IMR-90 (cell line): ENCODE data around the gene CBX6. TPM values are rescaled to one million over a fixed set of nuclear protein-coding genes. Genes with fewer than 3 reads are reported as not detected.

Experiments used
- ATAC-seq: fragments of 200-7000 bp; cut with Tn5 transposase; 2 replicates; pipeline ENCODE4 v1.9.1; 2020; ENCODE audit warnings: low read depth, mild to moderate bottlenecking, moderate library complexity
- BruUV-seq: library from RNA; stranded (reverse); fragments of 400-500 nt; replicated peaks from 2 replicates; lab custom pipeline; 2021; lab: Mats Ljungman, UMichigan
- CTCF ChIA-PET: fragments of 300-600 bp; formaldehyde crosslinking; extraction: SDS; loops from one replicate; lab custom pipeline; 2021; ENCODE audit warnings: antibody characterized with exemption; lab: Yijun Ruan, JAX
- POLR2A ChIA-PET: fragments of 300-600 bp; sonication (Branson Sonifier 250); formaldehyde crosslinking; loops from one replicate; lab custom pipeline; 2022; ENCODE audit warnings: antibody characterized with exemption; ENCODE audit not compliant: unreplicated experiment; lab: Charles Lee
- DNase-seq: peaks from one replicate; pipeline ENCODE4 v3.0.0; 2013
- H2AFZ ChIP-seq: replicated peaks from 2 replicates; pipeline ENCODE3; 2013; ENCODE audit warnings: low read length, mild to moderate bottlenecking; ENCODE audit not compliant: poor library complexity
- H2AK5ac ChIP-seq: 2 replicates; pipeline ENCODE4 v1.6.1; 2013; ENCODE audit warnings: low read depth, low read length, inconsistent platforms
- H2AK9ac ChIP-seq: replicated peaks from 2 replicates; pipeline ENCODE3; 2013; ENCODE audit warnings: mild to moderate bottlenecking, low read depth, low read length, moderate library complexity; ENCODE audit not compliant: poor library complexity
- H2BK120ac ChIP-seq: 2 replicates; pipeline ENCODE4 v1.6.1; 2013; ENCODE audit warnings: low read depth, low read length, inconsistent platforms
- H2BK15ac ChIP-seq: 3 replicates; pipeline ENCODE4 v1.6.1; 2013; ENCODE audit warnings: low read depth, low read length, inconsistent platforms
- H2BK20ac ChIP-seq: 2 replicates; pipeline ENCODE4 v1.6.1; 2013; ENCODE audit warnings: low read depth, mild to moderate bottlenecking, inconsistent platforms, low read length, moderate library complexity
- H2BK5ac ChIP-seq: 2 replicates; pipeline ENCODE4 v1.6.1; 2013; ENCODE audit warnings: mild to moderate bottlenecking, low read depth, low read length, inconsistent platforms; ENCODE audit not compliant: poor library complexity, severe bottlenecking
- H3K14ac ChIP-seq: replicated peaks from 2 replicates; pipeline ENCODE4 v1.6.1; 2013; ENCODE audit warnings: low read depth, low read length, inconsistent platforms
- H3K18ac ChIP-seq: 2 replicates; pipeline ENCODE4 v1.6.1; 2013; ENCODE audit warnings: low read depth, low read length, control low read depth
- H3K23ac ChIP-seq: 2 replicates; pipeline ENCODE4 v1.6.1; 2013; ENCODE audit warnings: low read depth, low read length, inconsistent platforms
- H3K27ac ChIP-seq: 2 replicates; pipeline ENCODE4 v1.5.1; 2013; ENCODE audit warnings: mild to moderate bottlenecking, control low read depth, low read length; ENCODE audit not compliant: insufficient read depth
- H3K27me3 ChIP-seq: 2 replicates; pipeline ENCODE4 v1.6.1; 2013; ENCODE audit warnings: low read length; ENCODE audit not compliant: control insufficient read depth, insufficient read depth
- H3K36me3 ChIP-seq: 2 replicates; pipeline ENCODE4 v1.6.1; 2013; ENCODE audit warnings: low read length, mixed read lengths; ENCODE audit not compliant: control insufficient read depth, insufficient read depth
- H3K4ac ChIP-seq: 2 replicates; pipeline ENCODE4 v1.6.1; 2013; ENCODE audit warnings: low read depth, low read length, inconsistent platforms
- H3K4me1 ChIP-seq: 2 replicates; pipeline ENCODE4 v1.6.1; 2013; ENCODE audit warnings: low read length, mixed read lengths; ENCODE audit not compliant: control insufficient read depth, insufficient read depth
- H3K4me2 ChIP-seq: 2 replicates; pipeline ENCODE4 v1.6.1; 2013; ENCODE audit warnings: low read depth, mild to moderate bottlenecking, control low read depth, low read length, moderate library complexity
- H3K4me3 ChIP-seq: 2 replicates; pipeline ENCODE4 v1.5.1; 2013; ENCODE audit warnings: low read depth, mild to moderate bottlenecking, control low read depth, low read length, moderate library complexity; ENCODE audit not compliant: insufficient read depth
- H3K56ac ChIP-seq: 2 replicates; pipeline ENCODE4 v1.6.1; 2013; ENCODE audit warnings: low read length, inconsistent platforms; ENCODE audit not compliant: insufficient read depth; ENCODE audit errors: extremely low read depth
- H3K79me1 ChIP-seq, 2 experiments: 2 replicates each; pipeline ENCODE4 v1.6.1; 2013; ENCODE audit warnings: low read length in 2 of 2, inconsistent platforms in 1 of 2, low read depth in 1 of 2
- H3K9ac ChIP-seq: 2 replicates; pipeline ENCODE4 v1.6.1; 2013; ENCODE audit warnings: low read depth, low read length, control low read depth
- H3K9me1 ChIP-seq: 2 replicates; pipeline ENCODE4 v1.6.1; 2013; ENCODE audit warnings: low read length, inconsistent platforms; ENCODE audit not compliant: insufficient read depth
- H3K9me3 ChIP-seq: 2 replicates; pipeline ENCODE4 v1.6.1; 2013; ENCODE audit warnings: low read length; ENCODE audit not compliant: control insufficient read depth, insufficient read depth
- H4K20me1 ChIP-seq: 2 replicates; pipeline ENCODE4 v1.6.1; 2013; ENCODE audit warnings: low read length, inconsistent platforms; ENCODE audit not compliant: insufficient read depth
- H4K5ac ChIP-seq: 2 replicates; pipeline ENCODE4 v1.6.1; 2013; ENCODE audit warnings: mild to moderate bottlenecking, low read depth, low read length, control low read depth
- H4K8ac ChIP-seq, 2 experiments: 2 replicates each; pipeline ENCODE4 v1.6.1; 2013; ENCODE audit warnings: low read depth in 2 of 2, low read length in 2 of 2, control low read depth in 1 of 2, inconsistent platforms in 1 of 2
- H4K91ac ChIP-seq: 2 replicates; pipeline ENCODE4 v1.6.1; 2013; ENCODE audit warnings: low read depth, low read length, inconsistent platforms; ENCODE audit not compliant: insufficient read depth
- BHLHE40 ChIP-seq: fragments of 150-350 bp; IDR thresholded peaks from 2 replicates; pipeline ENCODE4 v1.6.1; 2016; ENCODE audit warnings: mild to moderate bottlenecking, low read depth, low read length
- FOS ChIP-seq: fragments of 150-350 bp; IDR thresholded peaks from 2 replicates; pipeline ENCODE4 v1.6.1; 2016; ENCODE audit warnings: low read depth, low read length
- MXI1 ChIP-seq: IDR thresholded peaks from 2 replicates; pipeline ENCODE4 v1.6.1; 2012; ENCODE audit warnings: low read depth, mild to moderate bottlenecking, low read length, moderate library complexity, borderline replicate concordance
- POLR2A ChIP-seq: IDR thresholded peaks from 2 replicates; pipeline ENCODE4 v1.6.1; 2012; ENCODE audit warnings: mild to moderate bottlenecking, low read depth, low read length
- RFX5 ChIP-seq: IDR thresholded peaks from 2 replicates; pipeline ENCODE4 v1.8.0; 2012; ENCODE audit warnings: low read depth, mild to moderate bottlenecking, low read length, moderate library complexity
- WGBS, 2 experiments: methylation state at CpG; one replicate each; pipeline versions ENCODE4 v1.1.5 to v1.1.7; 2013; ENCODE audit warnings: missing lambda C conversion rate in 2 of 2; ENCODE audit not compliant: insufficient read length in 1 of 2; ENCODE audit errors: extremely low coverage in 2 of 2; 5-methylcytosine and 5-hydroxymethylcytosine counted together
- dilution Hi-C: fragments of 300-500 bp; cut with HindIII; formaldehyde crosslinking; loops from one replicate; pipeline ENCODE4 v1.14.3; 2018; ENCODE audit warnings: low sequenced_read_pairs; ENCODE audit not compliant: unreplicated experiment
- in situ Hi-C: fragments of 300-500 bp; cut with MboI; formaldehyde crosslinking; loops from 3 replicates; pipeline ENCODE4 v1.14.3; 2019; ENCODE audit warnings: low sequenced_read_pairs, inconsistent platforms, mixed read lengths
- intact Hi-C: fragments of 100-400 bp; cut with micrococcal nuclease; formaldehyde crosslinking; loops from 2 replicates; pipeline ENCODE4 v1.10.0; 2022
- polyA plus RNA-seq, 3 experiments: library from polyadenylated mRNA; depleted of rRNA; stranded (reverse); fragments of >200 nt; gene quantifications; 2 replicates each; pipeline ENCODE4 v1.2.3, GENCODE V29; 2012; ENCODE audit warnings: low replicate concordance in 1 of 3
- total RNA-seq: library from RNA; depleted of rRNA; stranded (reverse); fragments of >200 nt; gene quantifications from 2 replicates; pipeline ENCODE4 v1.2.3, GENCODE V29; 2012
- TF ChIP-seq, protein P1 (sequence below): fragments of 150-350 bp; IDR thresholded peaks from 2 replicates; pipeline ENCODE4 v1.6.1; 2017; ENCODE audit warnings: mild to moderate bottlenecking, antibody characterized with exemption, low read length, low read depth
- TF ChIP-seq, protein P2 (sequence below): fragments of 150-350 bp; IDR thresholded peaks from 2 replicates; pipeline ENCODE4 v1.6.1; 2016; ENCODE audit warnings: low read depth, mild to moderate bottlenecking, low read length, moderate library complexity, borderline replicate concordance

CBX6 gene
- total and polyA plus RNA-seq, 2 of the 4 experiments (the other 2 are of a cell fraction): 15.2 to 19.0 TPM

DNA sequence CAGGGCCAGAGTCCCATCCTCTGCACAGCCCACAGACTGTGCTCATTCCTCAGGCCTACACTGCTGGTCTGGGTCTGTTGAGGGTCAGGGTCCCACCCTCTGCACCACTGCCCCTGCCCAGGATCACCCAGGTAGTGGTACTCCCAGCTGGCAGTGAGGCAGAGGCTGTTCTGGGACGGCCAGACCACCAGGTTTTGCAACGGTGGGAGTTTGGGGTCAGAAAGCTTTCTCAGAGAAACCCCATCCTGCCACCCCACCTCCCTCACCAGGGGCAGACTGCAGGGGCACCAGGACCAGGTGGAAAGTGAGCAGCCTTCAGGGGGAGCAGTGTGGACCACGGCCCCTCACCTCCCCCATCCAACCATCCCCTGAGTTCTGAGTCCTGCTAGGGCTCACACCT lies 39.0 kb downstream of the CBX6 start:
- Histone ChIP-seq H4K20me1 (no peaks in the 10 kb centered on the region; the same call in 1 of the 2 replicates), H2AK9ac (no peak overlapping the region), H2BK15ac (no peak overlapping the region), H3K79me1 (no peaks in the 10 kb centered on the region), H3K9ac (no peak overlapping the region), H3K14ac (no peak overlapping the region), H2BK5ac (no peak overlapping the region), H3K4me3 (no peak overlapping the region), H2AFZ (no peak overlapping the region), H2BK20ac (no peak overlapping the region), H3K36me3 (no peaks in the 10 kb centered on the region), H4K91ac (no peak overlapping the region), H4K8ac (no peak overlapping the region), H2AK5ac (no peak overlapping the region), H4K5ac (no peak overlapping the region), H3K4ac (no peak overlapping the region), H3K18ac (no peak overlapping the region), H3K27me3 (no peaks in the 10 kb centered on the region), H3K23ac (no peak overlapping the region), H3K4me1 (peaks cover 2% of the 10 kb centered on the region; the same call in 1 of the 2 replicates), H3K9me1 (no peaks in the 10 kb centered on the region), H3K27ac (no peak overlapping the region), H3K56ac (no peak overlapping the region), H2BK120ac (no peak overlapping the region), H3K4me2 (no peak overlapping the region), H3K9me3 (no peaks in the 10 kb centered on the region)
- ATAC-seq (no peak), DNase-seq (no peak)
- POLR2A ChIA-PET: no interaction called here
- in situ Hi-C loops: no loop called here
- TF ChIP-seq, protein P1, sequence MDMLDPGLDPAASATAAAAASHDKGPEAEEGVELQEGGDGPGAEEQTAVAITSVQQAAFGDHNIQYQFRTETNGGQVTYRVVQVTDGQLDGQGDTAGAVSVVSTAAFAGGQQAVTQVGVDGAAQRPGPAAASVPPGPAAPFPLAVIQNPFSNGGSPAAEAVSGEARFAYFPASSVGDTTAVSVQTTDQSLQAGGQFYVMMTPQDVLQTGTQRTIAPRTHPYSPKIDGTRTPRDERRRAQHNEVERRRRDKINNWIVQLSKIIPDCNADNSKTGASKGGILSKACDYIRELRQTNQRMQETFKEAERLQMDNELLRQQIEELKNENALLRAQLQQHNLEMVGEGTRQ: no peak
- TF ChIP-seq, protein P2, sequence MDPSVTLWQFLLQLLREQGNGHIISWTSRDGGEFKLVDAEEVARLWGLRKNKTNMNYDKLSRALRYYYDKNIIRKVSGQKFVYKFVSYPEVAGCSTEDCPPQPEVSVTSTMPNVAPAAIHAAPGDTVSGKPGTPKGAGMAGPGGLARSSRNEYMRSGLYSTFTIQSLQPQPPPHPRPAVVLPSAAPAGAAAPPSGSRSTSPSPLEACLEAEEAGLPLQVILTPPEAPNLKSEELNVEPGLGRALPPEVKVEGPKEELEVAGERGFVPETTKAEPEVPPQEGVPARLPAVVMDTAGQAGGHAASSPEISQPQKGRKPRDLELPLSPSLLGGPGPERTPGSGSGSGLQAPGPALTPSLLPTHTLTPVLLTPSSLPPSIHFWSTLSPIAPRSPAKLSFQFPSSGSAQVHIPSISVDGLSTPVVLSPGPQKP: no peak
- TF ChIP-seq POLR2A (no peak), FOS (no peak), MXI1 (no peak), RFX5 (no peak), BHLHE40 (no peak)
- intact Hi-C loops: no loop called here
- WGBS, 2 experiments: no CpG with 5 or more reads among the region's 3 CpGs
- no TSS peak for BruUV-seq
- CTCF ChIA-PET: no interaction called here
- dilution Hi-C loops: no loop called here
